Renal cortical epithelial cell (primary cell): Measurements from ENCODE around the gene DUSP9. TPM values are rescaled to one million over a fixed set of nuclear protein-coding genes. Genes with fewer than 3 reads are reported as not detected.
"Not testable (repeated sequence)": the region's sequence is repeated elsewhere in the genome, so short reads cannot be mapped to it uniquely, and the experiment has no call there.

ENCODE experiments used
- DNase-seq: peaks from one replicate; pipeline ENCODE4 v3.0.0-alpha.2; 2011; ENCODE audit warnings: low read depth
- total RNA-seq: library from RNA; depleted of rRNA; stranded (reverse); fragments of >200 nt; gene quantifications from 2 replicates; pipeline ENCODE4 v1.2.3, GENCODE V29; 2014

The DUSP9 gene
- total RNA-seq, 1 donor from 2014 or later, result 1.1 TPM

GRCh38 chrX:153691032-153691827 lies 44.2 kb downstream of the DUSP9 start:
- not testable (repeated sequence) for DNase-seq

- no peak for DNase-seq
Observed at GRCh38 chrX:153692003-153692402, 45.0 kb downstream of the DUSP9 start.

- no peak for DNase-seq
Observed at GRCh38 chrX:153692611-153693156, 45.7 kb downstream of the DUSP9 start.

GRCh38 chrX:153693216-153694086 lies 46.4 kb downstream of the DUSP9 start:
- no peak for DNase-seq

- DNase-seq, result not testable (repeated sequence)
Observed at GRCh38 chrX:153694256-153694655, 47.3 kb downstream of the DUSP9 start.

GRCh38 chrX:153694687-153695270 lies 47.8 kb downstream of the DUSP9 start:
- DNase-seq, result no peak

- DNase-seq, result no peak
Observed at GRCh38 chrX:153696100-153696499, 49.1 kb downstream of the DUSP9 start.

- not testable (repeated sequence) for DNase-seq
Observed at GRCh38 chrX:153696538-153696937, 49.5 kb downstream of the DUSP9 start.

GRCh38 chrX:153696986-153697722 lies 50.2 kb downstream of the DUSP9 start:
- DNase-seq, result not testable (repeated sequence)

GRCh38 chrX:153697924-153698865 lies 51.2 kb downstream of the DUSP9 start:
- DNase-seq, result no peak

GRCh38 chrX:153699210-153699783 lies 52.3 kb downstream of the DUSP9 start:
- DNase-seq, result not testable (repeated sequence)

- not testable (repeated sequence) for DNase-seq
Observed at GRCh38 chrX:153699784-153700371, 52.9 kb downstream of the DUSP9 start.

- no peak for DNase-seq
Observed at GRCh38 chrX:153700376-153700945, 53.5 kb downstream of the DUSP9 start.

Other genes starting within 250 kb of the DUSP9 start
- gene PNMA6E, start 245.9 kb upstream of the DUSP9 start, total RNA-seq, result 0.05 TPM in 1 of 2 replicates, not detected in the other
- gene ZFP92, start 235.7 kb upstream of the DUSP9 start, total RNA-seq, result 0.35 and 4.6 TPM in 2 replicates
- gene TREX2, start 201.1 kb upstream of the DUSP9 start, total RNA-seq, result 0.50 TPM in 1 of 2 replicates, not detected in the other
- 6.5 and 14.4 TPM in 2 replicates for gene HAUS7, start 176.6 kb upstream of the DUSP9 start, total RNA-seq
- 0.17 and 6.0 TPM in 2 replicates for gene BGN, start 152.2 kb upstream of the DUSP9 start, total RNA-seq
- gene ATP2B3, start 129.6 kb upstream of the DUSP9 start, total RNA-seq, result 0.05 TPM in 1 of 2 replicates, not detected in the other
- gene CCNQ, start 48.1 kb upstream of the DUSP9 start, total RNA-seq, result 13.9 and 42.2 TPM in 2 replicates
- gene PNCK, start 26.6 kb downstream of the DUSP9 start, total RNA-seq, result 0.75 TPM in 1 of 2 replicates, not detected in the other
- 9.2 and 80.4 TPM in 2 replicates for gene SLC6A8, start 40.7 kb downstream of the DUSP9 start, total RNA-seq
- 233 and 273 TPM in 2 replicates for gene BCAP31, start 77.2 kb downstream of the DUSP9 start, total RNA-seq
- 10.6 and 22.3 TPM in 2 replicates for gene ABCD1, start 77.7 kb downstream of the DUSP9 start, total RNA-seq
- gene PLXNB3, start 117.0 kb downstream of the DUSP9 start, total RNA-seq, result 2.6 and 10.3 TPM in 2 replicates
- gene SRPK3, start 133.8 kb downstream of the DUSP9 start, total RNA-seq, result 0.17 and 0.25 TPM in 2 replicates
- gene IDH3G, start 147.2 kb downstream of the DUSP9 start, total RNA-seq, result 71.7 and 80.9 TPM in 2 replicates
- gene SSR4, start 147.5 kb downstream of the DUSP9 start, total RNA-seq, result 59.6 and 140 TPM in 2 replicates
- under 0.01 and 0.30 TPM in 2 replicates for gene PDZD4, start 183.3 kb downstream of the DUSP9 start, total RNA-seq
- 88.0 and 623 TPM in 2 replicates for gene L1CAM, start 239.0 kb downstream of the DUSP9 start, total RNA-seq